Mesenchymal stem cell (in vitro differentiated cells and primary cell): ENCODE measurements around the gene SLC45A2.

ENCODE experiments used
- DNase-seq: peaks from one replicate; pipeline ENCODE4 v3.0.0-alpha.2; 2013
- H2AFZ ChIP-seq: one replicate; pipeline ENCODE4 v1.6.1; 2013; ENCODE audit warnings: low read depth, mild to moderate bottlenecking, control low read depth, inconsistent platforms, low read length, moderate library complexity
- H2AK5ac ChIP-seq: 2 replicates; pipeline ENCODE4 v1.6.1; 2013; ENCODE audit warnings: low read length, moderate library complexity, mild to moderate bottlenecking, inconsistent platforms; ENCODE audit not compliant: severe bottlenecking
- H2BK120ac ChIP-seq: one replicate; pipeline ENCODE4 v1.6.1; 2013; ENCODE audit warnings: low read depth, mild to moderate bottlenecking, inconsistent platforms, low read length, moderate library complexity
- H2BK12ac ChIP-seq, 2 experiments: one replicate each; pipeline ENCODE4 v1.6.1; 2013; ENCODE audit warnings: inconsistent platforms in 2 of 2, low read length in 2 of 2, mild to moderate bottlenecking in 2 of 2, moderate library complexity in 2 of 2, control low read depth in 1 of 2
- H2BK15ac ChIP-seq: one replicate; pipeline ENCODE4 v1.6.1; 2013; ENCODE audit warnings: mild to moderate bottlenecking, low read depth, inconsistent platforms; ENCODE audit not compliant: poor library complexity, severe bottlenecking
- H2BK5ac ChIP-seq: 2 replicates; pipeline ENCODE4 v1.6.1; 2013; ENCODE audit warnings: low read depth, mild to moderate bottlenecking, low read length, control low read depth, inconsistent platforms; ENCODE audit not compliant: poor library complexity, severe bottlenecking
- H3K14ac ChIP-seq, 2 experiments: one replicate each; pipeline ENCODE4 v1.6.1; 2013; ENCODE audit warnings: inconsistent platforms in 2 of 2, low read length in 2 of 2, control low read depth in 1 of 2, mild to moderate bottlenecking in 1 of 2, moderate library complexity in 1 of 2
- H3K18ac ChIP-seq, 2 experiments: one replicate each; pipeline ENCODE4 v1.6.1; 2013; ENCODE audit warnings: inconsistent platforms in 2 of 2, low read length in 2 of 2, control low read depth in 1 of 2, low read depth in 1 of 2, mild to moderate bottlenecking in 1 of 2
- H3K23ac ChIP-seq, 2 experiments: one replicate each; pipeline ENCODE4 v1.6.1; 2013; ENCODE audit warnings: inconsistent platforms in 2 of 2, low read length in 2 of 2, mild to moderate bottlenecking in 2 of 2, moderate library complexity in 2 of 2, control low read depth in 1 of 2
- H3K27ac ChIP-seq: 2 replicates; pipeline ENCODE4 v1.5.1; 2013; ENCODE audit warnings: mild to moderate bottlenecking, moderate library complexity, low read length, control low read depth, inconsistent platforms; ENCODE audit not compliant: poor library complexity, severe bottlenecking
- H3K27me3 ChIP-seq, 2 experiments: 2 replicates each; pipeline versions ENCODE4 v1.6.1 to v1.7.0; 2013; ENCODE audit warnings: low read length in 2 of 2, mild to moderate bottlenecking in 2 of 2, moderate library complexity in 2 of 2, control low read depth in 1 of 2, inconsistent platforms in 1 of 2; ENCODE audit not compliant: control insufficient read depth in 1 of 2, insufficient read depth in 1 of 2
- H3K36me3 ChIP-seq, 2 experiments: 2 replicates each; pipeline versions ENCODE4 v1.6.1 to v1.7.0; 2013; ENCODE audit warnings: low read length in 2 of 2, control low read depth in 1 of 2, inconsistent platforms in 1 of 2, low read depth in 1 of 2, mild to moderate bottlenecking in 1 of 2; ENCODE audit not compliant: insufficient read depth in 2 of 2, control insufficient read depth in 1 of 2
- H3K4ac ChIP-seq, 2 experiments: one replicate each; pipeline ENCODE4 v1.6.1; 2013; ENCODE audit warnings: inconsistent platforms in 2 of 2, low read length in 2 of 2, mild to moderate bottlenecking in 2 of 2, moderate library complexity in 2 of 2, control low read depth in 1 of 2, low read depth in 1 of 2
- H3K4me1 ChIP-seq: 2 replicates; pipeline ENCODE4 v1.6.1; 2013; ENCODE audit warnings: low read depth, low read length, control low read depth; ENCODE audit not compliant: control insufficient read depth, insufficient read depth
- H3K4me2 ChIP-seq: 2 replicates; pipeline ENCODE4 v1.6.1; 2013; ENCODE audit warnings: low read length, mild to moderate bottlenecking, inconsistent platforms; ENCODE audit not compliant: poor library complexity, severe bottlenecking
- H3K4me3 ChIP-seq, 2 experiments: 2 replicates each; pipeline versions ENCODE4 v1.5.1 to v1.7.0; 2013; ENCODE audit warnings: low read length in 2 of 2, mild to moderate bottlenecking in 2 of 2, control low read depth in 1 of 2, low read depth in 1 of 2; ENCODE audit not compliant: insufficient read depth in 1 of 2
- H3K79me1 ChIP-seq: replicated peaks from 2 replicates; pipeline ENCODE4 v1.6.1; 2013; ENCODE audit warnings: mild to moderate bottlenecking, control low read depth, low read length, inconsistent platforms; ENCODE audit not compliant: poor library complexity, severe bottlenecking
- H3K9ac ChIP-seq: 2 replicates; pipeline ENCODE4 v1.7.0; 2013; ENCODE audit warnings: mild to moderate bottlenecking, low read length, moderate library complexity
- H3K9me3 ChIP-seq: 2 replicates; pipeline ENCODE4 v1.7.0; 2013; ENCODE audit warnings: mild to moderate bottlenecking, low read length; ENCODE audit not compliant: control insufficient read depth
- H4K8ac ChIP-seq: one replicate; pipeline ENCODE4 v1.6.1; 2013; ENCODE audit warnings: inconsistent platforms, mild to moderate bottlenecking, low read length, moderate library complexity
- H4K91ac ChIP-seq: one replicate; pipeline ENCODE4 v1.6.1; 2013; ENCODE audit warnings: mild to moderate bottlenecking, low read length, inconsistent platforms
- WGBS: methylation state at CpG from one replicate; pipeline ENCODE4 v1.1.7; 2013; ENCODE audit warnings: mixed read lengths; 5-methylcytosine and 5-hydroxymethylcytosine counted together

SLC45A2 gene

GRCh38 chr5:33992864-33993263, 8.4 kb upstream of the SLC45A2 start:
- Histone ChIP-seq H2BK120ac (no peak overlapping the region), H3K9me3 (peaks cover 5% of the 10 kb centered on the region), H3K14ac (no peak overlapping the region), H3K4me2 (no peak overlapping the region), H3K79me1 (peaks cover 9% of the 10 kb centered on the region), H4K8ac (no peak overlapping the region), H3K9ac (no peak overlapping the region), H2BK15ac (no peak overlapping the region), H3K18ac (no peak overlapping the region), H4K91ac (no peak overlapping the region), H2AFZ (no peak overlapping the region), H3K4me1 (no peaks in the 10 kb centered on the region), H2AK5ac (no peak overlapping the region), H3K27ac (no peak overlapping the region), H3K36me3 (peaks cover 14 to 39% of the 10 kb centered on the region in 2 experiments), H3K4me3 (no peak overlapping the region), H2BK12ac (no peak overlapping the region), H3K23ac (no peak overlapping the region), H3K27me3 (no peaks in the 10 kb centered on the region), H2BK5ac (no peak overlapping the region), H3K4ac (no peak overlapping the region)
- no peak for DNase-seq
- 94% methylated on average over 2 of the region's 2 CpGs for WGBS

- peaks cover 2% of the 10 kb centered on the region for H3K79me1 ChIP-seq
- H2BK120ac ChIP-seq, result no peak overlapping the region
- no peak overlapping the region for H3K27ac ChIP-seq
- H2BK15ac ChIP-seq, result no peak overlapping the region
- no peak overlapping the region for H3K23ac ChIP-seq
- H3K4me1 ChIP-seq, result peaks cover 5% of the 10 kb centered on the region
- no peak overlapping the region for H3K9ac ChIP-seq
- no peak overlapping the region for H4K8ac ChIP-seq
- 96% methylated on average over 6 of the region's 6 CpGs for whole genome bisulfite sequencing
- H3K4ac ChIP-seq, result no peak overlapping the region
- H3K14ac ChIP-seq, result no peak overlapping the region
- no peak overlapping the region for H2AFZ ChIP-seq
- no peak overlapping the region for H3K18ac ChIP-seq
- H3K9me3 ChIP-seq, result peaks cover 6% of the 10 kb centered on the region
- H3K4me3 ChIP-seq, result no peak overlapping the region
- no peak overlapping the region for H2BK5ac ChIP-seq
- no peak overlapping the region for H4K91ac ChIP-seq
- no peak for DNase-seq
- H2AK5ac ChIP-seq, result no peak overlapping the region
- peaks cover 13 to 39% of the 10 kb centered on the region in 2 experiments for H3K36me3 ChIP-seq
- H3K27me3 ChIP-seq, result no peaks in the 10 kb centered on the region
- H2BK12ac ChIP-seq, result no peak overlapping the region
- no peak overlapping the region for H3K4me2 ChIP-seq
These were observed 954 bp upstream of the SLC45A2 start for GRCh38 chr5:33985447-33985846.

- Histone ChIP-seq H3K18ac (no peak overlapping the region), H2BK12ac (peak overlapping the region in 1 of 2 experiments; percentile 47), H2AFZ (no peak overlapping the region), H4K91ac (peak overlapping the region; percentile 18), H2BK5ac (no peak overlapping the region), H4K8ac (no peak overlapping the region), H3K9ac (no peak overlapping the region), H3K27me3 (no peaks in the 10 kb centered on the region), H3K4me2 (no peak overlapping the region), H3K36me3 (peaks cover 12 to 30% of the 10 kb centered on the region in 2 experiments), H3K27ac (no peak overlapping the region), H3K4me1 (peaks cover 5% of the 10 kb centered on the region), H3K79me1 (no peaks in the 10 kb centered on the region), H3K9me3 (peaks cover 6% of the 10 kb centered on the region), H2AK5ac (no peak overlapping the region), H3K4me3 (no peak overlapping the region), H3K4ac (no peak overlapping the region), H2BK15ac (no peak overlapping the region), H3K23ac (no peak overlapping the region), H2BK120ac (no peak overlapping the region), H3K14ac (peak overlapping the region in 1 of 2 experiments; percentile 6)
- 95% methylated on average over 15 of the region's 15 CpGs for WGBS
- DNase-seq, result no peak
These were observed 315 bp downstream of the SLC45A2 start for GRCh38 chr5:33984178-33984577.

DNA sequence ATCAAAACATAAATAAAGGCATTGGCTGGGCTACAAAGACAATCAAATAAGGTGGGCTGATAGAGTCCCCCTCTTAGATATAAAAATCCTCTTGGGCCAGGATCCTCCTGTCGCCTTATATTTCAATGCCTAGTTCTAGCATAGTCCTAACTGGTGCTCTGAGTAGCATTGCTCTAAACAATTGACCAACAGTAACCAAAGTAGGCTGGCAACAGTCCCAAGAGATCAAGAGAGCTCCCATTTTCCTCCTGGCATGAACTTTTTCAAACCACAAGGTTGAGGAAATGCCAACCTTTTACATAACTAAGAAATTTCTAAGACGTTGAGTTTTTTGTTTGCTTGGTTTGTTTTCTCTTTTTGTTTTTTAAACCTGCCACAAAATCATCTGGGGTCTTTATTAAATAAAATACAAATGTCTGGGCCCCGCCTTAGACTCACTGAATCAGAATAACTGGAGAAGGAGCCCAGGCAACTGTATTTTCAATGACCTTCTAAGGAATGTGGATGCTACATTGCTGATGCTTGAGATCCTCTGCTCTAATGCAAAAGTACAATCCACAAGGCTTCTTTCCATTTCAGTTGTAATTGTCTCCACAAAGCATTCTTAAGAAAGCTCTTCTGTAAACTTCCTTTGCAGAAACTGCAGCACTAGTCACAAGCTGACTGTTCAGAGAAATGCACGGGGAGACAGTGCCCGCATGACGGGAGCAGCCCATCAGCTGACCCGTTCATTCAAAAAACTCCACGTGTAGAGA, 2.9 kb downstream of the SLC45A2 start:
- Histone ChIP-seq H2BK120ac (no peak overlapping the region), H3K4me2 (no peak overlapping the region), H3K27ac (no peak overlapping the region), H3K27me3 (no peaks in the 10 kb centered on the region), H4K8ac (peak overlapping the region; percentile 46), H2BK5ac (no peak overlapping the region), H2AFZ (no peak overlapping the region), H3K9me3 (no peaks in the 10 kb centered on the region), H3K18ac (no peak overlapping the region), H2BK15ac (no peak overlapping the region), H3K4me1 (peaks cover 5% of the 10 kb centered on the region), H3K36me3 (peaks cover 4 to 6% of the 10 kb centered on the region in 2 experiments), H3K79me1 (no peaks in the 10 kb centered on the region), H3K4me3 (no peak overlapping the region), H3K14ac (no peak overlapping the region), H3K4ac (no peak overlapping the region), H2BK12ac (no peak overlapping the region), H3K23ac (no peak overlapping the region), H2AK5ac (no peak overlapping the region), H3K9ac (no peak overlapping the region), H4K91ac (no peak overlapping the region)
- WGBS, result 85% methylated on average over 7 of the region's 8 CpGs
- peak; percentile 49 for DNase-seq
